Dermis microvascular lymphatic vessel endothelial cell (primary cell): ENCODE measurements around the gene DLGAP1. TPM values are rescaled to one million over a fixed set of nuclear protein-coding genes. Genes with fewer than 3 reads are reported as not detected.

Experiments used
- DNase-seq, 2 donors: peaks; one replicate each; pipeline versions ENCODE4 v3.0.0 to v3.0.0-alpha.2; 2010; ENCODE audit warnings: low read depth in 2 of 2
- total RNA-seq: library from RNA; depleted of rRNA; stranded (reverse); fragments of >200 nt; gene quantifications from 2 replicates; pipeline ENCODE4 v1.2.1, GENCODE V29; 2014

DLGAP1 gene
- total RNA-seq, 1 donor from 2014 or later, result 0.13 TPM

DNA sequence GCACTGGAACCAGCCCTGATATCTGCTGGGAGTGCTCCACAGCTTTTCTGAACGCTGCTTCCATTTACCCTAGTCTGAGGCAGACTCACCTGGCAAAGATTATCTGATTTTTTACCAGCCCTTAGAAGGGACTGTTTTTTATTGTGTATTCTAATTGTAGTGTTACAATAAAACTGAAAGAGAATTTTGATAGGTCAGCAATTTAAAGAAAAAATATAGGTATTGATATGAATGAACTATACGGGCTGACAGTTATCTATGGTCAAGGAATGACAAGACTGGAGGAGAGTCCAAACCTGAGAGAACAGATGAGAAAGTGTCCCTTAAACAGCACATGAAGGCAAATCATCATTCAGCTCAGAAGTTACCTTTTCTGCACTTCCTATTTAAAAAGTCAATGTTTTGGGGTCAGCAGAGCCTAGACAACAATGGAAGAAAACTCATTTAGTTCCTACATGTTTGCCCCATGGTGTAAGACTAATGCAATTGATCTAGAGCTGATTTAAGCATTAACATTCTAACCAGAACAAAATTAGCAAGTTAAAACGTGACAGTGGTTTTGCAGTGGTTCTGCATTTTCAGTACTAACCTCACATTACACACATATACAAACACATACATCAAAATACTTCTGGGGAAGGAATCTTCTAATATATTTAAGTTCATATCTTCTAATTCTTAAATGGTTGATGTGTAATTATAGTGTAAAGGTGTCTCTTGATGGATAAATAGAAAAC is 504.3 kb downstream of the DLGAP1 start:
- DNase-seq, result no peak

- DNase-seq, result no peak
These were observed 506.1 kb downstream of the DLGAP1 start for GRCh38 chr18:3948958-3949357.

GRCh38 chr18:3947383-3947782 is 507.7 kb downstream of the DLGAP1 start:
- DNase-seq, result no peak

DNA sequence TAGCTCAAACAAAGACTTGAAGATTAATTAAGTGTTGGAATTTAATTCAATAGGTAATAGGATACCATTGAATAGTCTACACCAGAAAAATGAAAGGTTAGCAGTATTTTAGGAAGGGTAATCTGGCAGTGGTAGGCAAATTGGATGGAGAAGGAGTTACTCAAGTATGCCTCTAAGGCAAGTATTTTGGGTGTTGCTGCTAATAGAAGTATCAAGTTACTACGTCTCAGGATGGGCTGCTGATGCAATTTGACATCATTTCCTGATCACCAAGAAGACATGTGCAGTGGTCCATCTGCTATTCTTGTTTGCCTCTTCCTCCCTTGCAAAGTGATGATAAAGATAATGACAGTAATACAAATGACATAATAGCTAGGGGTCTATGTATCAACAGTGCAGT is 519.8 kb downstream of the DLGAP1 start:
- no peak for DNase-seq

DNA sequence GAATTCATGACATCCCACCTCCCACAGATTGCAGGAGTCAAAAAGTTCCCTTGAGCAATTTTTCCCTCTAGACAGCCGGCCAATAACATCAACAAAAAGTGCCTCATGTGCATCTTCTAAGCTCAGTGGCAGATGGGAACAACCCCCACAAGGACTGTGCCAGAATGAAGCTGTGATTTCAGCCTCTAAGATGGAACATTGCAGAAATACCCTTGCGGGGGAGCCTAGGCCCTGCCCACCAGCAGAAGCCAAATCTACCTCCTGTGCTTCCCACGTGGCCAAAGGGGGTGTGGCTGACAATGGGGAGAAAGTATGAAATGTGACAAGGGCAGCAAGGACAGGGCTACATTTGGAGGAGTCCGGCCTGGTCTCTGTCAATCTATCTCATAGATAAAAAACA is 522.8 kb downstream of the DLGAP1 start:
- DNase-seq, result no peak

DNA sequence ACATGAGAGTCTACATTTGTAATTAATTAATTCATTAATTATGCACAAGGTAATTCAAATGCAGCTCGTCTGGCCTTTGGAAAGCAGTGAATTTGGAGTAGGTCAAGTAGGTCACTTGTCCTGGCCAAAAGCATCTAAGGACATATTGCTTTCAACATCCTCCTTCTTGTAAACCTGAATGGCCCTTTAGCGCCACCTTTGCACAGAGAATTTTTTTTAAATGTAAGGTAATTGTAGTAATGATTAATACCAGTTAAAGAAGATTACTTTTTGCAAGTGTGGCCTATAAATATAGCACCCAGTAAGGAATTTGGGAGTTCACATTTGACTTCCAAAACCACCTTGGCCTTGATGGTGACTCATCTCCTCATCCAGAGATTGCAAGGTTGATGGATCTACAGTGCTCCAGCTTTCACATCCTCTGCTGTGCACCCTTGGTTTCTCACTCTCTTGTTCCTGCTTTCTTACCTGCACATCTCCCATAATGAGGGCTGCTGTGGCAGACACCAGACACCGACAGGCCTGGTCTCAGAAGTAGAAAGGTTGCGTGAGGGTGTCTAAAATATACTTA is 523.5 kb downstream of the DLGAP1 start:
- no peak for DNase-seq

GRCh38 chr18:3931013-3931315 is 524.1 kb downstream of the DLGAP1 start:
- DNase-seq, result no peak

GRCh38 chr18:3930126-3931012 is 524.7 kb downstream of the DLGAP1 start:
- DNase-seq, result no peak

DNA sequence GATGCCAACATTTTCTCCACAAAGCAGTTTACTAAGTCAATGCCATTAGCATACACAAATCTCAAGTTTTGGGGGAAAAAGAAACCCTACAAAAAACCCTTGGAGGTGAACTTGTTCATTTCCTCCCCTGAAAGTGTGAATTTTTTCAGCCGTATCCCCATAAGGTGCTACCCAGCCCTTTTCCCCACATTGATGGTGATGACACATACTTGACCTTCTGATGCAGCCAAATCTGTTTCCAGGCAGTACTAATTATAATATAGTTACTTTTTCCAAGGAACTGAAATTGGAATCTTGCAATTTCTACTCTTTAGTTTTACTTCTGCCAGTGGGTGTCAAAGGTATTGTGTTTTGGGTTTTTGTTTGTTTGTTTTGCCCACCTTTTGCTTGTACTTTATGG is 530.7 kb downstream of the DLGAP1 start:
- DNase-seq, result no peak

DNA sequence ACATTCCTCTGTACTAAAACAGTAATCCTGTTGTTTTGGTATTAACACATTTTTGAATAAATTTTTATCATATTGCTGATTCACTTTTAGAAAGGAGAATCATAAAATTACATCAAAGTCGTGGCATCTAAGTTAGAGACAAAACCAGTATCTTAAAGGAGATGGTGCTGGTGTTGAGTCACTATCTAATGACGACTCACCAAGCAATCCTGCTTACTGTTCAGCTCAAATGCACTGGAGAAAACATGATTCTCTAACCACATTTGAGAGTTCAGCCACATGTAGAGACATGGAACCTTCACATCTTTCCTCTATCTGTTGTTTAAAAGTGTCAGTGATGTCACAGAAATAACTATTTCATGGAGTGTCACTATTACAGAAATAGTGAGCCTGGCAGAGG is 531.4 kb downstream of the DLGAP1 start:
- no peak for DNase-seq

- no peak for DNase-seq
These were observed 533.3 kb downstream of the DLGAP1 start for GRCh38 chr18:3921826-3922225.

GRCh38 chr18:3920832-3921231 is 534.3 kb downstream of the DLGAP1 start:
- DNase-seq, result no peak

GRCh38 chr18:3919396-3920061 is 535.6 kb downstream of the DLGAP1 start:
- no peak for DNase-seq

DNA sequence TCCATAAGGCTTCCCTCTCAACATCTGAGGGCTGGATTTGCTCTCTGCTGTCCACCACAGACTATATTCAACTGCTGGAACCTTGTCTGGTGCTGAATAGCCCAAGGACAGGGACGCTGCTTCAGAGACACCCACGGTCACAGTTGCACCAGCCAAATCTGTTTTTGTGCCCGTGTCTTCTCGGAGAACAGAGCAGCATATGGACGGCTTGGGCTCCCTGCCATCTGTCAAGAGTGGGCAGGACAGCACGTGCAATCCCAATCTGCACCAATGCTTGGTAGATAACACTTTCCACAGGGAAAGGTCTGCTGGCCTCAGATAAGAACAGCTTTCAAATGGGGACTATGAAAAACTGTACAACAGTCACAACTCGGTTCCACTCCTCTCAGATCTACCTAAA is 539.0 kb downstream of the DLGAP1 start:
- no peak for DNase-seq

- no peak for DNase-seq
These were observed 540.1 kb downstream of the DLGAP1 start for GRCh38 chr18:3914833-3915610.

DNA sequence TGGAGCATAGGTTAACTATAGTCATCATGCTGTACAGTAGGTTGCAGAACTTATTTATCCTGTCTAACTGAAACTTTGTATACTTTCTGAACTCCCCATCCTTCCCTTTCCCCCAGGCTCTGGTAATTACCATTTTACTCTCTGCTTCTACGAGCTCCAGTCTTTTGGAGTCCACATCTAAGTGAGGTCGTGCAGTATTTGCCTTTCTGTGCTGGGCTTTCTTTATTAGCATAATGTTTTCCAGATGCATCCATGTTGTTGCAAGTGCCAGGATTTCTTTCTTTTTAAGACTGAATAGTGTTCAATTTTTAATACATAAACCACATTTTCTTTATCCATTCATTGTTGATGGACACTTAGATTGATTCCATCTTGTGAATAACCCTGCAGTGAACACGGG is 541.0 kb downstream of the DLGAP1 start:
- no peak for DNase-seq

DNA sequence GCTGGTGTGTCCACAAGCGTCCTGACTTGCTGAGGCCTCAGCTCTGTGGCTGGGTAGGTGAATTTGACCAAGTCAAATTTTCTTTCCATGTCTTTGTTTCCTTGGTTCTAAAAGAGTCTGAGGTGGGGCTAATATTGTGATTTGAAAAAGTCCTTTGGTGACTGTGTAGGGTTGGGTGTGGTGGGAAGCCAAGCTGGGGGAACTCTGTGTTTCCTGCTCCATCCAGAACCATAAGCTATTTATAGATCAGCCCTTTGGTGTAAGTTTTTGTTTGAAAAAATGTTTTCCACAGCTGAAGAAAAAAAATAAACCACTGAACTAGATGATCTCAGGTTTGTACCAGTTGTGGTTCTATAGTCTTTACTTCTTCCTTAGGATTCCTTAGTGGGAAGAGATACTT is 542.4 kb downstream of the DLGAP1 start:
- DNase-seq, result no peak

GRCh38 chr18:3911413-3911812 is 543.7 kb downstream of the DLGAP1 start:
- no peak for DNase-seq

DNA sequence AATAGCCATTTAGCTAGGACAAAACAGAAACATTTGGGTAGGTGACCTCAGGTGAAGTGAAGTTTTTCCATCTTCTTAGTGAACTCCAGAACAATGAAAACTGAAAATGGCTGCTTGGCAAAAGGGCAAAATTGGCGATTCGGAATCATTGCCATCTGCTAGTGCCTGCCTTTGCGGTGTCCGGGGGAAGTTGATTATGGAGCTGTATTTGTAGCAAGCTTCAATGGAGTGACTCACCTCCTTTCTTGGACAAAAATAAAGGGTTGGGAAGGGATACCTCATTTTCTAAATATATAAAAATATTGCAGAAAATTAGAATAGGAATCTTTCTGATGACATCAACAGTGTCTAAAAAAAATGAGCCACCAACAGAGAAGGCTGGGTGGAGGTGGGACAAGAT is 544.6 kb downstream of the DLGAP1 start:
- DNase-seq, result no peak

GRCh38 chr18:3907955-3908354 is 547.2 kb downstream of the DLGAP1 start:
- no peak for DNase-seq

- no peak for DNase-seq
These were observed 548.9 kb downstream of the DLGAP1 start for GRCh38 chr18:3906116-3906750.
